A172 (cell line): Measurements from ENCODE around the gene SVEP1. TPM values are rescaled to one million over a fixed set of nuclear protein-coding genes. Genes with fewer than 3 reads are reported as not detected.
A peak's percentile ranks its signal among the peaks of the same experiment; 100 is the strongest.

Experiments
- DNase-seq: peaks from one replicate; pipeline ENCODE4 v3.0.0-alpha.2; 2015; ENCODE audit warnings: low spot score
- total RNA-seq: library from RNA; depleted of rRNA; stranded (reverse); fragments of >200 nt; shearing (Covaris generic); gene quantifications from 2 replicates; pipeline ENCODE4 v1.2.3, GENCODE V29; 2014; rRNA removed

Gene SVEP1
- total RNA-seq, 1 experiment from 2014 or later, result not detected

GRCh38 chr9:110320651-110321445, 258.7 kb downstream of the SVEP1 start:
- DNase-seq, result peak; percentile 35

DNA sequence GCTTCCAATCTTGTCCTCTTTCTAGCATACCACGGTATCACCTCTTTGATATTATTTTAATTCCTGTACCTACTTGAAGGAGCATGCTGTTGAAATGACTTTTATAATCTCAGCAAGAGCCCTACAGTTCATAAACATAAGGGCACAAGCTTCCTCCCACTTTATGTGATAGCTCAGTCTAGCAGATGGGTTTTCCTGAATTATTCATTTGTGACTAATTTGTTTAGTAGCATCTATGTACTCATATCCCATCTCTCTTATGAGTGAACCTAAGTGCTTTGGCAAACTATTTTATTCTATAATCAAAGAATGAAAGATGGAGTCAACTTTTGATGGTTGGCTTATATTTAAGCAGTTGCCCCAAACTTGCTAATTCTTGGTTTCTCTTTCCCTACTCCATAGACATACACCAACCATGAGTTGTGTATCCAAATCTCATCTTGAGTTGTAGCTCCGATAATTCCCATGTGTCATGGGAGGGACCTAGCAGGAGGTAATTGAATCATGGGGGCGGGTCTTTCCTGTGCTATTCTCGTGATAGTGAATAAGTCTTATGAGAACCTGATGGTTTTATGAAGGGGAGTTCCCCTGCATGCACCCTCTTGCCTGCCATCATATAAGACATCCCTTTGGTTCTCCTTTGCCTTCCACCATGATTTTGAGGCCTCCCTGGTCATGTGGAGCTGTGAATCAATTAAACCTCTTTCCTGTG, 259.6 kb downstream of the SVEP1 start:
- peak; percentile 46 for DNase-seq

- no peak for DNase-seq
Observed at GRCh38 chr9:110317911-110318310, 261.6 kb downstream of the SVEP1 start.

- no peak for DNase-seq
Observed at GRCh38 chr9:110316261-110317075, 263.1 kb downstream of the SVEP1 start.

Other genes starting within 250 kb of the SVEP1 start
- gene TXNDC8, start 241.9 kb downstream of the SVEP1 start, total RNA-seq, result not detected in 2 replicates
- not detected in 2 replicates for gene MUSK, start 89.0 kb upstream of the SVEP1 start, total RNA-seq